ENCODE results near the gene OR6J1. TPM values are rescaled to one million over a fixed set of nuclear protein-coding genes. Genes with fewer than 3 reads are reported as not detected.
"Not testable (repeated sequence)": the region's sequence is repeated elsewhere in the genome, so short reads cannot be mapped to it uniquely, and the experiment has no call there.

Gene OR6J1
- not detected in 2 replicates for polyA plus RNA-seq (2014; cell fraction: cytosol; rRNA removed)
- not detected in 2 replicates for polyA plus RNA-seq (2014; cell fraction: nucleus; rRNA removed)

DNA sequence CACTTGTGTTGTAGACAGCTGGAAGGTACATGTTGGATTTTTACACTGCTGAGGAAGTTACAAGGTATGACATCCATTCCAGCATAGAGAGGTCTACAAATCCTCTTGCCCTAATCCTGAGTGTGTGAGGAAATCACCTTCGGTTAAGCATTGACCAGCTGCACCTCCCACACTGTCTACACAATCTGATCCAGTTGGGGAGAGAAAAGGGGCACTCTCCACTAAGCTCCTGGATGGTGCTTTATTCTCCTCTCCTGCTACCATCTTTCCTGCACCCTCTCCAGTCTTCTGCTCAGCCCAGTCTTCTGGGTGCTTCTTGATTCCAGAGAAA is at the start of gene OR6J1:
TSS of gene OR6J1 (minus strand) at position 48 of the 331 bp plus-strand sequence. CDS start 9,541 bp downstream, outside the sequence.
- DNase-seq (ENCODE audit: low spot score), result no peak

DNA sequence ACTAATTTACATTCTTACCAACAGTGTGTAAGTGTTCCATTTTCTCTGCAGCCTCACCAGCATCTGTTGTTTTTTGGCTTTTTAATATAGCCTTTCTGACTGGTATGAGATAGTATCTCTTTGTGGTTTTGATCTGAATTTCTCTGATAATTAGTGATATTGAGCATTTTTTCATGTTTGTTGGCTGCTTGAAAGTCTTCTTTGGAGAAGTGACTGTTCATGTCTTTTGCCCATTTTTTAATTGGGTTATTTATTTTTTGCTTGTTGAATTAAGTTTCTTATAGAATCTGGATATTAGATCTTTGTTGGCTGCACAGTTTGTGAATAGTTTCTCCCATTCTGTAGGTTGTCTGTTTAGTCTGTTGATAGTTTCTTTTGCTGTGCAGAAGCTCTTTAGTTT is 48.0 kb upstream of the OR6J1 start:
- no peak for DNase-seq (ENCODE audit: low spot score)

DNA sequence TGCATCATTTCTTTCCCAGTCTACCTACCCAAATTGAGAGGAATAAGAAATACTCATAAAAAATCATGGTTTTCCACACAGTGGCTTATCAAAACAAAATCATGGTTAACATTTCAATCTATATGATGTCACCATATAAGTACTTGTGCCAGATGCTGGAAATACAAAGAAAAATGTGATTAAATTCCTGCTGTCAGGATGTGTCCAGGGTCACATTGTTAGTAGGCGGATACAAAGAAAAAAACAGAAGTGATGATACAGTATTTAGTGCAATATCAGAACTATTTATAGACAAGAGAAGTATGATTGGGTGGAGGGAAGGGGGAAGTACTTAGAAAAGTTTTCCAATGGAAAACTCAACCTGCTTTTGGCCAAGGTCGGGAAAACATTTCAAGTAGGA is 47.0 kb upstream of the OR6J1 start:
- DNase-seq (ENCODE audit: low spot score), result no peak

DNA sequence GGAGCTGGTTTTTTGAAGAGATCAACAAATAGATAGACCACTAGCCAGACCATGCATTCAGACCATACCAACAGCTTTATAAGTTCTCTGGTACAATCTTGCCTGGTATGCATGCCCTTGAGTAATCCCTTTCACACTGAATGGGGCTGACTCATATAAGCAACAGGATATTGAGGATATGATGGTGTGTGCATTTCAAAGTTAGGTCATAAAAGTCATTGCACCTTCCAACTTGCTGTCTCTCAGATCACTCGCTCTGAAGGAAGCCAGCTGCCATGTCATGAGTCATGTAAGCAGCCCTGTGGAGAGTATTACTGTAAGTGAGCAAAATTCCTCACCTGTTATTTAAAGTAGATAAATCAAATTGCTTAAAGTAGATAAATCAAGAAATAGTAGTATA is 45.0 kb upstream of the OR6J1 start:
- no peak for DNase-seq (ENCODE audit: low spot score)

DNA sequence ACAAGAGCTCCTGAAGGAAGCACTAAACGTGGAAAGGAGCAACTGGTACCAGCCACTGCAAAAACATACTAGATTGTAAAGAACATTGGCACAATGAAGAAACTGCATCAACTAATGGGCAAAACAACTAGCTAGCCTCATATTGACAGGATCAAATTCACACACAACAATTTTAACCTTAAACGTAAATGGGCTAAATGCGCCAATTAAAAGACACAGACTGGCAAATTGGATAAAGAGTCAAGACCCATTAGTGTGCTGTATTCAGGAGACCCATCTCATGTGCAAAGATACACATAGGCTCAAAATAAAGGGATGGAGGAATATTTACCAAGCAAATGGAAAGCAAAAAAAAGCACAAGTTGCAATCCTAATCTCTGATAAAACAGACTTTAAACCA is 43.8 kb upstream of the OR6J1 start:
- not testable (repeated sequence) for DNase-seq (ENCODE audit: low spot score)

DNA sequence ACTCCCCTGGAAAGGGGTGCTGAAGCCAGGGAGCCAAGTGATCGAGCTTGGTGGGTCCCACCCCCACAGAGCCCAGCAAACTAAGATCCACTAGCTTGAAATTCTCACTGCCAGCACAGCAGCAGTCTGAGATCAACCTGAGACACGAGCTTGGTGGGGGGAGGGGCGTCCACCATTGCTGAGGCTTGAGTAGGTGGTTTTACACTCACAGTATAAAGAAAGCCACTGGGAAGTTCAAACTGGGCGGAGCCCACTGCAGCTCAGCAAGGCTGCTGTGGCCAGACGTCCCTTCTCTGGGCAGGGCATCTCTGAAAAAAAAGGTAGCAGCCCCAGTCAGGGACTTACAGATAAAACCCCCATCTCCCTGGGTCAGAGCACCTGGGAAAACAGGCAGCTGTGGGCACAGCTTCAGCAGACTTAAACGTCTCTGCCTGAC is 42.0 kb upstream of the OR6J1 start:
- not testable (repeated sequence) for DNase-seq (ENCODE audit: low spot score)

DNA sequence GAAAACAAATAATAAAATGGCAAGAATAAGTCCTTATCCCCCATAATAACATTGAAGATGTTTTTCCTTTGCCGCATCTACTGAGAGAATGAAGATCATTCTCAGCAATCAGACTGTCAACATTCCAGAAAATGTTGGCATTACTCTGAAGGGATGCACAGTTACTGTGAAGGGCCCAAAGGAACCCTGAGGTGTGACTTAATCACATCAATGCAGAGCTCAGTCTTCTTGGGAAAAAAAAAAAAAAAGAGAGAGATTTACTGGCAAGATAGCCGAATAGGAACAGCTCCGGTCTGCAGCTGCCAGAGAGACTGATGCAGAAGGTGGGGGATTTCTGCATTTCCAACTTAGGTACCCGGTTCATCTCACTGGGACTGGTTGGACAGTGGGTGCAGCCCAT is 41.3 kb upstream of the OR6J1 start:
- DNase-seq (ENCODE audit: low spot score), result peak; percentile 47

DNA sequence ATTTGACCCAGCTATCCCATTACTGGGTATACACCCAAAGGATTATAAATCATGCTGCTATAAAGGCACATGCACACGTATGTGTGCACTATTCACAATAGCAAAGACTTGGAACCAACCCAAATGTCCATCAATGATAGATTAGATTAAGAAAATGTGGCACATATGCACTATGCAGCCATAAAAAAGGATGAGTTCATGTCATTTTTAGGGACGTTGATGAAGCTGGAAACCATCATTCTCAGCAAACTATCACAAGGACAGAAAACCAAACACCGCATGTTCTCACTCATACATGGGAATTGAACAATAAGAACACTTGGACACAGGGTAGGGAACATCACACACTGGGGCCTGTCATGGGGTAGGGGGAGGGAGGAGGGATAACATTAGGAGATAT is 39.3 kb upstream of the OR6J1 start:
- DNase-seq (ENCODE audit: low spot score), result not testable (repeated sequence)

DNA sequence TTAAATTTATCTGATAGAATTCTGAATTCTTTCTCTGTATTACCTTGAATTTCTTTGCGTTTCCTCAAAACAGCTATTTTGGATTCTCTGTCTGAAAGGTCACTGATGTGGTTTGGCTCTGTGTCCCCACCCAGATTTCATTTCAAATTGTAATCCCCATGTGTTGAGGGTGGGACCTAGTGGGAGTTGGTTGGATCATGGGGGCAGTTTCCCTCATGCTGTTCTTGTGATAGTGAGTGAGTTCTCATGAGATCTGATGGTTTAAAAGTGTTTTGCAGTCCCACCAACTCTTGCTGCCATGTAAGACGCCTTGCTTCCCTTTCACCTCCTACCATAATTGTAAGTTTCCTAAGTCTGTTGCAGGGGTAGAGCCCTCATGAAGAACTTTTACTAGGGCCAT is 34.1 kb upstream of the OR6J1 start:
- no peak for DNase-seq (ENCODE audit: low spot score)

DNA sequence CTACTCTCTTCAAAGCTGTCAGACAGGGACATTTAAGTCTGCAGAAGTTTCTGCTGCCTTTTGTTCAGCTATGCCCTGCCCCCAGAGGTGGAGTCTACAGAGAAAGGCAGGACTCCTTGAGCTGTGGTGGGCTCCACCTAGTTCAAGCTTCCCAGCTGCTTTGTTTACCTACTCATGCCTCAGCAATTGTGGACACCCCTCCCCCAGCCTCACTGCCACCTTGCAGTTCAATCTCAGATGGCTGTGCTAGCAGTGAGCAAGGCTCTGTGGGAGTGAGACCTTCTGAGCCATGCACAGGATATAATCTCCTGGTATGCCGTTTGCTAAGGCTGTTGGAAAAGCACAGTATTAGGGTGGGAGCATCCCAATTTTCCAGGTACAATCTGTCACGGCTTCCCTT is 33.4 kb upstream of the OR6J1 start:
- DNase-seq (ENCODE audit: low spot score), result not testable (repeated sequence)

DNA sequence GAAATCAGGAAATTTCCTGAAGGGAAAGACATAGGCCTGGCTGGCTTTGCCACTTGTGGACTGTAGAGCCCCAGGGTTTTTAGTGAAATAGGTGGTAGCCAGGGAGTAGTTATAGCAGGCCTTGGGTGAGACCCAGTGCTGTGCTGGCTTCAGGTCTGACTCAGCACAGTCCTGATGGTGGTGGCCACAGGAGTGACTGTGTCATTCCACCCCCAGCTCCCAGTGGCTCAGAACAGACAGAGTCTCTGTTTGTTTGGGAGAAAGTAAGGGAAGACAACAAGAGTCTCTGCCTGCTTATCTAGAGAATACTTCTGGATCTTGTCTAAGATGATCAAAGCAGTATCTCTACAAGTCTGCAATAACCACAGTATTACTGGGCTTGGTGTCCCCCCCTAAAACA is 27.5 kb upstream of the OR6J1 start:
- DNase-seq (ENCODE audit: low spot score), result no peak

DNA sequence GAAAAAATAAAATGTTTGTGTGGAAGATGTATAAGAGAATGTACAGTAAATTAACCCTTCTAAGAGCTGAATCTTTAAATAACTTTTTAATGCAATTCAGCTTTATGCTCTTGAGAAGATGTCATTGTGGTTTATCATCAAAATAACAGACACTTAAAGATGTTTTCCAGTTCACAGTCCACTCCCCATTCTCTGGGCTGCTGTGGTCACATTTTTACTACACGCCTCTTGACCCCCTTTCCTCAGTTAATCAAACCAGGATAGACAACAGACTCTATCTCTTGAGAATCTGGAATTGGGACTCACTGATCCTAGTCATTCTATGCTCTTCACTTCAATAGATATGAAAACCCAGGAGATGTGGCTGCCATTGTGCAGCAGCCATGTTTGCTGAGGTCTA is 24.7 kb upstream of the OR6J1 start:
- DNase-seq (ENCODE audit: low spot score), result no peak

DNA sequence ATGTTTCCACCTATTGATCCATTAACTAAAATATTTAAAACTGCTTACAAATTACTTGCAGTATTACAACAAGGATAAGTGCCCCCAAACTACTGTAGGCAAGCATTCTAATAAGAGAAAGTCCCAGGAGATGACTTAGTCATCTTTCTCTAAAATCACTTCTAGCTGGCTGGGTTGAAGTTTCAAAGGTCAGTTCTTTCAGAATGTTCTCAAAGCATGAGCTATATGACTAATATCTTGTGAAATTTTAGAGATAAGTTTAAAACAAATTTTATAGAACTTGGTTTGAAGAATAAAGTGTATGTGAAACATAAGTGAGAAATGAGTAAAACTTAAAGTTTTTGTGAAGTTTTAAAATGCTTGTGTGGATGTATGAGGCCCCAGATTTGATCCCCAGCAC is 24.3 kb upstream of the OR6J1 start:
- no peak for DNase-seq (ENCODE audit: low spot score)

DNA sequence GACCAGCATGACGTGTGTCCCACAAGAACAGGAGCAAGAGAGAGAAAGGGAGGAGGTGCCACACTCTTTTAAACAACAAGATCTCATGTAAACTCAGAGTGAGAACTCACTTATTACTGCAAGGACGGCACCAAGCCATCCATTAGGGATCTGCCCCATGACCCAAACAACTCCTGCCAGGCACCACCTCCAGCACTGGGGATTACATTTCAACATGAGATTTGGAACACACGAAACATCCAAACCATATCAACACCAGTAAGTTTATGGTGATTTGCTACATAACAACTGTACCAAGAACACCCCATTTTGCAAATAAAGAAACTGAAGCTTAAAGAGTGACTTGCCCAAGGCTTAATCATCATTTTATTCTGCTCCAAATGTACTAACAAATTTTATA is 23.7 kb upstream of the OR6J1 start:
- DNase-seq (ENCODE audit: low spot score), result no peak

DNA sequence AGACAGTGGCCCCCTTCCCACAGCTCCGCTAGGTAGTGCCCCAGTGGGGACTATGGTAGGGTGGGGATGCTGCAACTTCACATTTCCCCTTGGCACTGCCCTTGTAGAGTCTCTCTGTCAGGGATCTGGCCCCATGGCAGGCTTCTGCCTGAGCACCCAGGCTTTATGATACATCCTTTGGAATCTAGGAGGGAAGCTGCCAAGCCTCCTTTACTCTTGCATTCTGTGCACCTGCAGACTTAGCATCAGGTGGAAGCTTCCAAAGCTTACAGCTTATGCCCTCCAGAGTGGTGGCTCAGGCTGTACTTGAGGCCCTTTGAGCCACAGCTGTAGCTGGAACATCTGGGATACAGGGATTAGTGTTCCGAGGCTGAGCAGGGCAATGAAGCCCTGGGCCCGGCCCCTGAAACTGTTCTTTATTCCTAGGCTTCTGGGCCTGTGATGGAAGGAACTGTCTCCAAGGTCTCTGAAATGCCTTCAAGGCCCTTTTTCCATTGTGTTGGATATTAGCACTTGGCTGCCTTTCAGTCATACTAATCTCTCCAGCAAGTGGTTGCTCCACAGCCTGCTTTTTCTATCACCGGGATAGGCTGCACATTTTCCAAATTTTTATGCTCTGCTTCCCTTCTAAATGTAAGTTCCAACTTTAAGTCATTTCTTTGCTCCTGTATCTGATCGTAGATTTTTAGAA is 22.2 kb upstream of the OR6J1 start:
- DNase-seq (ENCODE audit: low spot score), result no peak

DNA sequence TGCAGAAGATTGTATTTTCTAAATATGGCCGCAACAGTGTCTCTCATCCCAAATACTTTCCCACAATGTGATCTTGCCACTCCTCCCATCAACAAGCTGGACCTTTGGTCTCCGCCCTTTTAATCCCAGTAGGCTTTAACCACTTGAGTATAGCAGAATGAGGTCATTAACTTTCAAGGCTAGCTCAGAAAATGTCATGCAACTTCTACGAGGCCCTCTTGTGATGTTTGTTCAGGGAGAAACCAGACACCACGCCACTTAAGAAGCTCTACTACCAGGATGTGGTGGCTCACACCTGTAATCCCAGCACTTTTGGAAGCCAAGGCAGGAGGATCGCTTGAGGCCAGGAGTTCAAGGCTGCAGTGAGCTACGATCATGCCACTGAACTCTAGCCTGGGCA is 20.1 kb upstream of the OR6J1 start:
- no peak for DNase-seq (ENCODE audit: low spot score)

DNA sequence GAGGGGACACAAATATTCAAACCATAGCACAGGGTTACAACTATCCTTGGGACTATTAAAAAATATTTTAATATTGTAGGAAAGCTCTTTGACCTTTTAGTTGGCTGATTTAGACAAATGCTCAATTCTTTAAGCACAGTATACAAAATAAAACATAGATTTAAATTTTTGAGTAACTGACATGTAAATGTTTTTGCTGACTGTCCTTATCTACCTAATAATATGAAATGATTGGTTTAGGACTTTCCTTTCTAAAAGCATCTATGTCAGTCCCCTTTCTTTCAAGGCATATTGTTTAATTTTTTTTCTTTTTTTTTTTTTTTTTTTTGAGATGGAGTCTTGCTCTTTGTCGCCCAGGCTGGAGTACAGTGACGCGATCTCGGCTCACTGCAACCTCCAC is 16.5 kb upstream of the OR6J1 start:
- no peak for DNase-seq (ENCODE audit: low spot score)

DNA sequence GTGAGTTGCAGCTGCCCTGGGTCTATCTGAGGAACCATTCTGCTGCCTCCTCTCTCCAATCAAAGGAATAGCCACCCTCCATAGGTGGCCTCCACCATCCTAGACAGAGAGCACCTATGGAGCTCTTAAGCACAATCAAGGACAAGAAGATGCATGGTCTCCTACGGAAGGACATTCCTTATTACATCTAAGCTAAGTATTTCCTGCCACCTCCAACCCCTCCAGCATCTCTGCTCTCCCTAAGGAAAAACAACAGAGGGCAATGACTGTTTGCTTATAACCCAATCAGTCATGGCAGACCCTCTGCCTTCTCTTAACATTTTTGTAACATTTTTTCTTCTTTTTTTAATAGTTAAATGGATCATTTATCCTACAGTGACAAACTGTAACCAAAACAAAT is 14.8 kb upstream of the OR6J1 start:
- DNase-seq (ENCODE audit: low spot score), result no peak

DNA sequence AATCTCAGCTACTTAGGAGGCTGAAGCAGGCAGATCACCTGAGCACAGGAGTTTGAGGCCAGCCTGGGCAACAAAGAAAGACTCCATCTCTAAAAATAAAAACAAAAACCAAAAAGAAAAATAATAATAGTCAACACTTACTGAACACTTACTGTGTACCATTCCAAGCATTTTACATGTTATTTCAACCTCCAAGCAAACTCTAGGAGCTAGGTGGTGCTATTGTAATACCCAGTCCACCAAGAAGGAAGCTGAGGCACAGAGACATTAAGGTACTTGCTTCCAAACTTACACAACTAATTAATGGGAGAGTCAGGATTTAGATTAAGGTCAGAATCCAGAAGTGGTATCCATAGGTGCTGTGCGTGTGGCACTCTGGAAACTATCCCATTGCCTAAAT is 13.7 kb upstream of the OR6J1 start:
- DNase-seq (ENCODE audit: low spot score), result no peak

DNA sequence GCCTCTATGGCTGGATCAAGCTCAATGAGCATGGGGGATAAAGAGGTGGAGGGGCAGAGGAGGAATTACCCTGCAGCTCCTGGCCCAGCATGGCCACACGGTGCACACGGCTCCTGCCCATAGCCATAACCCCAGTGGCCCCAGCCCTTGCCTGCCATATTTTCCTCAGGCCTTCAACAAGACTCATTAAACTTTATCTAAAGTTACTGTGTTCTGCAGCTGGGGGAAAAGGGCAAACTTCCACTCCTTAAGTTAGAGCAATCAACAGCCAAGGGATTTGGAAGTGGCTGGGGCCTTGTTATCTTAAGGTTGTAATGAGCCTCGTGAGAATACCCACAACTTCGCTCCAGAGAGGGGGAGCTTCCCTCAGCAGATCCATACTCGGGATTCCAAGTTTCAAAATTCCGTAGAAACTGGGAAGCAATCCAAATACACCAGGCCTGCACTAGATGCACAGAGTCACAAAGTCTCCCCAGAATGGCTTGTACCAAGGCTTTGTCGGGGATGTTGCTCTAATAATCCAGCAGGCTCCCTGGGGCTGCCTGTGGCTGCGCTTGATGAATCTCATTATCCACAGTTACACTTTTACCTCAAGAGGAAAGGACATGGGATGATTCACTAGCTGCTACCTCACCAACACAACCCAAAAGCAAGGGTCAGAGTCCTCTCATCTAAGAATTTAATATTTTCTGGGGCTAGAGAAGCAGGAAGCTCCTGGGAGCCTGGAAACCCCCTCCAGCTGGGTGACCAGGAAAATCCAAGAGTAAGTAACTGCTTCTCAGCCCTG is 13.0 kb upstream of the OR6J1 start:
- no peak for DNase-seq (ENCODE audit: low spot score)

DNA sequence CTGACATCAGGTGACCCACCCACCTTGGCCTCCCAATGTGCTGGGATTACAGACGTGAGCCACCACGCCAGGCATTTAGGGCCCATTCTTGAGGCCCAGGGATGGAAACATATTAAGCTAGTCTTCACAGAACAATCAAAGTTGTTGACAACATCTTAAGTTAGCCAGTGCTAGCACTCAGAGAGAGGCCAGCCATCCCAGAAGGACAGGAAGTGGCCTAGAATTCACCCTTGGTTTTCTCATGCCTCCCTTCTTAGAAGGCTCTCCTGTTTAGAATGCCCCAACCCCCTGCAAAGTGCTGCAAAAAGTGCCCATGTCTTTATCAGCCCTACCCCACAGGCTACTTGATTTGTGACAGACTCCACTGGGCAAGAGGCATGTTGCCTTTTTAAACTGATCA is 12.1 kb upstream of the OR6J1 start:
- DNase-seq (ENCODE audit: low spot score), result no peak

DNA sequence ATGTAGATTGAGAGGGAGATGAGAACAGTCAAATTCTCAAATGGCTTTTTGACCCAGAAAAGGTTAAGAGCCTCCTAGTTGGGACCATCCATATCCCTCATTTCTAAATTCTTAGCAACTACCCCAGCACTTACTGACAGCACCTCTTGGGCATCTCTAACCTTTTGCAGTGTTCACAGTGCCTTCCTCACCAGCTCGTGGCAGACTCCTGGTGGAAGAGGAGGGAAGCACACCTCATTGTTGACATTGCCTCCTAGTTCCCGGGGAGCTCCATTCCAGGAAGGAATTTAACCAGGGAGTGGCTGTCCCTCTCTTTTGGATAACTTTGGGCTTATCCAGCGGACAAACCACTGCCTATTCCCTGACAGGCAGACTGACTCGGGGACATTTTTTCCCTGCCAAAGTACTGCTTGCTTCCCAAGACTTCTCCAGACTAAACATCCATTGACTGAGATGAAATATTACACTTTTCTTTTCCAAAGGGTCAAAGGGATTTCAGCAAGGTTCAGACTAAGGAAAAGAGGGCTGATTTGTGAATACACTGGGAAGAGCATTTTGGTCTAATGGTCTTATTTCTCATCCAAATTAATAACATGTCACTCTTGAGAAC is 9.0 kb upstream of the OR6J1 start:
- peak; percentile 65 for DNase-seq (ENCODE audit: low spot score)

DNA sequence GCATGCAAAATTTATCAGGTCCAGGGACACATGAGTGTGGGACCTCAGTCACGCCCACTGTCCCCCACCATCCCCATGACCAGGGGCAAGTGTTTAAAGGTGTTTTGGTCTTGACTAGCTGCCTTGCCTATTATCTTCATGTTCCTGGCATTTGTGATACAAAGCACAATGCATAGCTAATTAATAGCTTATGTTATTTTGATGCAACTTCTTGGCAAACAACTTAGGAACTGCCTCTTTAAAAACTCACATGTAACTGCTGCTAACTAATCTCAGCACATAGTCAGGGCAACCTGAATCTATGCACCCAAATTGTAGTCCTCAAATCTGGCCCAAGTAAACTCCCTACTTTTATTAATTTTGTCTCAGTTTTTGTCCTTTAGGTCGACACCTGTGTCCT is 7.4 kb upstream of the OR6J1 start:
- no peak for DNase-seq (ENCODE audit: low spot score)
